GM18861 (cell line): ENCODE data around the gene HES6.

Source experiments
- ATAC-seq: cut with Tn5 transposase; IDR thresholded peaks from one replicate; pipeline ENCODE4 v1.9.1; 2021; ENCODE audit not compliant: unreplicated experiment

The HES6 gene

DNA sequence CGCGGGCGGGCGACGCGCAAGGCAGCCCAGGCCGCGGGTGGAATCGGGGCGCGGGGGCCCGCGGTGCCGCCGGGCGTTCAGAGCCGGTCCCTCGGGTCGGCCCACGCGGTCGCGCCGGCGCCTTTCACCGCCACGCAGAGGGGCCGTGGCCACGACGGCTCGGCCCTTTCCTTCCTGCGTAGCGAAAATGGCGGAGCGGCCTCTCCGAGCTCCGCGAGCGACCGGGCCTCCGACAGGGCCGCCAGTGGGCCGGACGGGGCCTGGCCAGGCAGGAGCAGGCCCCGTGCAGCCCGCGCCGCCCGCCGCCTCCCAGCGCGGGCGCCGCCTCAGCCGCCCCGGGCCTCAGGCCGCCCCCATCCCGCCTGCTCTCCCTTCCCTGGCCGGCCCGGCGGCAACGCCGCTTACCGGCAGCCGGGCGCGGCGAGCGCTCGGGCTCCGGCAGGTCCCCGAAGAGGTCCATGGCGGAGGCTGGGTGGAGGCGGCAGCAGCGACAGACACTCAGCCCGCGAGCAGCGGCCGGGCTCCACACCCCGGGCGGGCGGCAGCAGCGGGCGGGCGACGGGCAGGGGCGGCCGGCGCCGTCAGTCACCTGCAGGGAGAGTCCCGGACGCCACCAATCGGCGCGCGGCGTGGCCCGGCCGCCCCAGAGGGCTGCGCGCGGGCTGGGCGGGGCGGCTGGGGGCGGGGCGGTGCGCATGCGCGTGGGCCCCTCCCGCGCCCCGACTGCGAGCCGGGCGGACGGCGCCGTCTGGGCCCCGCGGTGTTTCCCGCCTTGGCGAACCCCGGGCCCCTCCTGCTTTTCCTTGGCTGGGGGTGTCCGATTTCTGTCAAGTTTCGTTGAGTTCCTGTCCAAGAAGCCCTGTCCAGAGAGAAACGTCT is 36.5 kb downstream of the HES6 start, which contains the start of gene ILKAP:
TSS of gene ILKAP (minus strand) at position 602 of the 879 bp plus-strand sequence. CDS start at position 460, 142 bp downstream.
- peak; percentile 83 for ATAC-seq

DNA sequence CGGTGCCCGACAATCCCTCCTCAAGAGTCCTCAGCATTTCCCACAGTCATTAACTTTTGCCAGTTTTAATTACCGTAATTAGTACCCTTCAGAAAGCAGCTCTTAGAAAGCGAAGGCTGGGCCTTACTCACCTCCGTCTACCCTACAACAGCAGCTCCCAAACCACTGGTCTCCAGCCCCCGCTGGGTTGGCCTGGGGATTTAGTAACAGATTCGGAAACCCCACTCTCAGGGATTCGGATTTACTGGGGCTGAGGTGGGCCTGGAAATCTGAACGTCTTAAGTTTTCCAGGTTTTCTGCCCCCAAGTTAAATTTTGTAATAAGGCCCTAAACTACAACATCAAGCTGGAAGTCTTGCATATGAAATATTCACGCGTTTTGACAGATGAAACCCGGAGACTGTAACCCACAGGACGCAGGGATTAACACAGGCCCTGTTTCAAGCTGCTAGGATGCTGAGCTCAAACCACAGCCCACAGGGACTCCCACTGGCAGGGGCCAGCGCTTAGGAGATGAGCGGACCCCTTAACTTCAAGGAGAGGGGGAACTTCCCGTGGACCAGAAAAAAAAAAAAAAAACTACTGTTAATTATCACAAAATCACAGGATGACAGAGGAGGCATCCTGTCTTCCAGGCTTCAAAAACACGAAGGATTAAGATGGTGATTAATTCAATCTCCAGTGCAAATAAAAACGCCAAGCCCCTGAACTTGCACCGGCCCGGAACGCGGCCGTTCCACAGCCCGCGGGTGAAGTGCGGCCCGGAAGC is 37.3 kb downstream of the HES6 start:
- no peak for ATAC-seq

DNA sequence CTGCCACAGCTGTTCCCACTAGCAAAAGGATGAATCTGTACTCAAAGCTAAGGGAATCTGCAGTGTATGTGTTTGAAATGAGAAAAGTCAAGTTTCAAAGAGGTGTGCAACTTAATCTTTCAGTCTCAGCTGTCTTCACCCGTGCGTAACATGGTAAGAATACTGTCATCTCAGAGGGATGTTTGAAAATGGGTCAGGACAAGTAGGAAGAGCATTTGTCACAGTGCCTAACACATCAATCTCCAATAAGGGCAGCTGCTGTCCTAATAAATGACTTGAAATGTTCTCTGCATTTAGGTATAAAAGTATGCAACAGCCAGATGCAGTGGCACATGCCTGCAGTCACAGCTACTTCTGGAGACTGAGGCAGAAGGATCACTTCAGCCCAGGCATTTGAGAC is 49.4 kb downstream of the HES6 start:
- ATAC-seq: no peak
